Measurements from ENCODE around the gene CKLF.
"Not testable (repeated sequence)": the region's sequence is repeated elsewhere in the genome, so short reads cannot be mapped to it uniquely, and the experiment has no call there.

CKLF gene

DNA sequence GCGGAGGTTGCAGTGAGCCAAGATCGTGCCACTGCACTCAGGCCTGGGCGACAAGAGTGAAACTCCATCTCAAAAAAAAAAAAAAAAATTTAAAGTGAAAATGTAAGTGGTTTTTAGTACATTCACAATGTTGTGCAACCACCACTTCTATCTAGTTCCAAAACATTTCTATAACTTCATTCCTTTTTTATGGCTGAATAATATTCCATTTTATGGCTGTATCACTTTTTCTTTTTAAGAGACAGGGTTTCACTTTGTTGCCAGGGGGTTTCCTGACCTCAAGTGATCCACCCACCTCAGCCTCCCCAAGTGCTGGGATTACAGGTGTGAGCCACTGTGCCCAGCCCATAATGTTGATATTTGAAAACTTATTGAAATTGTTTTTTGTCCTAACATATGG lies 40.4 kb downstream of the CKLF start:
- DNase-seq (ENCODE audit: low read depth in 4 of 4, low spot score in 1 of 4), result no peak

DNA sequence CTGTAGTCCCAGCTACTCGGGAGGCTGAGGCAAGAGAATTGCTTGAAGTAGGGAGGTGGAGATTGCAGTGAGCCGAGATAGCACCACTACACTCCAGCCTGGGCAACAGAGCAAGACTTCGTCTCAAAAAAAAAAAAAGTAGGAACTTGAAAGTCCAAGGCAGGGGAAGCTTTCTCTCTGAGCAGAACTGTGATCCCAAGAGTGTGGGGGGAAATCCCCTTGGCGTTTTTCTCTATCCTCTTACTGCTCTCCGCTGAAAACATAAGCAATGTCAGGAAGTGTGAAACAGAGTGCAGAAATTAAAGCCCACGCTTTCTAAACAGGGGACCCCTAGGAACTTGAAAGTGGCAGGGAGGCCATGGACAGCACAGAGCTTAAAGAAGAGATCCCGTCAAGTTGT lies 42.4 kb downstream of the CKLF start:
- no peak for DNase-seq (ENCODE audit: low read depth in 4 of 4, low spot score in 1 of 4)

DNA sequence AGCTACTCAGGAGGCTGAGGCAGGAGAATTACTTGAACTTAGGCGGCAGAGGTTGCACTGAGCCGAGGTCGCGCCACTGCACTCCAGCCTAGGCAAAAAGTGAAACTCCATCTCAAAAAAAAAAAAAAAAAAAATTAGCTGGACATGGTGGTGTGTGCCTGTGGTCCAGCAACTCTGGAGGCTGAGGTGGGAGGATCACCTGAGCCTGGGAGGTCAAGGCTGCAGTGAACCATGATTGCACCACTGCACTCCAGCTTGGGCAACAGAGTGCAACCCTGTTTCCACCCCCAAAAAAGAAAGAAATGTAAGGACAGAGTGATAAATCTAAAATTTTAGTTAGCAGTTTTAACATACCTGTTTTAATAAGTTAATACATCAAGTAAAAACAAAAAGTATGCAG lies 44.2 kb downstream of the CKLF start:
- not testable (repeated sequence) for DNase-seq (ENCODE audit: low read depth in 4 of 4, low spot score in 1 of 4)

DNA sequence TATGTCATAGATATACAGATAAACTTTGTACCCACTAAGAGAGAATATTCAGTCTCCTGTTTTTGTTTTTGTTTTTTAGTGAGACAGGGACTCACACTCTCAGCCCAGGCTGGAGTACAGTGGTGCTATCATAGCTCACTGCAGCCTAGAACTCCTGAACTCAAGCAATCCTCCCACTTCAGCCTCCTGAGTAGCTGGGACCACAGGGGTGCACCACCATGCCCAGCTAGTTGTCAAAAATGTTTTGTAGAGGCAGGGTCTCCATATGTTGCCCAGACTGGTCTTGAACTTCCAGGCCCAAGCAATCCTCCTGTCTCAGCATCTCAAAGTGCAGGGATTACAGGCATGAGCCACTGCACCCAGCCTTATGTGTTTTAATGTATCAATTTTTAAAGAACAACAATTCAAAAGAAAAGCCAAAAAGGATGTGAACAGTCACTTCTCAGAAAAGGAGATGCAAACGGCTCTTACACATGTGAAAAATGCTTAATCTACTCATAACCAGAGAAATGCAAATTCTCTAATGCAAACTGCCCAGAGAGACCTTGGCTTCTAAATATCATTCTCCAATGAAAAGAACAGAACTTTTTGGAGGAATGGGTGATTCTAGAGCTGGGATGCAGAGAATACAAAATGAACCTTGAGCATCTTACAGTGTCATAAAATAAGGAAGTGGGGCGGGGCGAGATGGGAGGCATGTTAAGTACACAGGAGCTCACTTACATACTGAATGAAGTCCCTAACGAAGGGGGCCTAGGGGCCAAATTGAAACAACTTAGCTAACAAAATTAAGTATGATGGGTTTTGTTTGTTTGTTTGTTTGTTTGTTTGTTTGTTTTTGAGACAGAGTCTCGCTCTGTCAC lies 44.8 kb downstream of the CKLF start:
- DNase-seq (ENCODE audit: low read depth in 4 of 4, low spot score in 1 of 4), result no peak

DNA sequence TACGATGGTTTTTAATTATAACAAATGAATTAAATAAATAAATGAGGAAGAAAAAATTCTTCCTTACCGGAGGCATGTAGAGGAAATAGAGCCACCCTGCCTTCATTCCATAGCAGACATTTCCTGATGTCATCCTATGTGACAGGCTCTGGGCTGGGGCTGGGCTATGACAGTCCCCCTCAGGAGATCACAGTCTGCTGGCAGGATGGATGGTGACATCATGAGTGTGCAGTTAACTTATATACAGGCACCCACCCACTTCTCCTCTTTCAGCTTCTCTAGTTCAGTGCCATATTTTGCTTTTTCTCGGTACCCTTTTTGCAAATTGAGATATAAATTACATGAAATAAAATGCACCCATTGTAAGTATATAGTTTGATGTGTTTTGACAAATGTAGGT lies 45.7 kb downstream of the CKLF start:
- no peak for DNase-seq (ENCODE audit: low read depth in 4 of 4, low spot score in 1 of 4)

DNA sequence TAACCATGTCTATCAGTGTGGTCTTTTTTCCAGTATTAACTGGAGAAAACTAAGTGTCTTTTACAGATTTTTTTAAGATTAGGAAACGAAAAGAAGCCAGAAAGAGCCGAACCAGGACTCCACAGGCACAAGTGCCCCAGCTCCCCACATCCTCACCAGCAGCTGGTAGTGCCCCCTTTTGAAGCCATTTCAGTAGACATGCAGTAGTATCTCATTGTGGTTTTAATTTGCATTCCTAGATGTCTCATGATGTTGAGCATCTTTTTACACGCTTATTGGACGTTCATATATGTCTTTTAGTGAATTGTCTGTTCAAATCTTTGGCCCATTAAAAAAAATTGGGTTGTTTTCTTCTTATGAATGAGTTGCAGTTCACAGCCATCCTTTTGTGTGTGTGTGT lies 47.4 kb downstream of the CKLF start:
- no peak for DNase-seq (ENCODE audit: low read depth in 4 of 4, low spot score in 1 of 4)

DNA sequence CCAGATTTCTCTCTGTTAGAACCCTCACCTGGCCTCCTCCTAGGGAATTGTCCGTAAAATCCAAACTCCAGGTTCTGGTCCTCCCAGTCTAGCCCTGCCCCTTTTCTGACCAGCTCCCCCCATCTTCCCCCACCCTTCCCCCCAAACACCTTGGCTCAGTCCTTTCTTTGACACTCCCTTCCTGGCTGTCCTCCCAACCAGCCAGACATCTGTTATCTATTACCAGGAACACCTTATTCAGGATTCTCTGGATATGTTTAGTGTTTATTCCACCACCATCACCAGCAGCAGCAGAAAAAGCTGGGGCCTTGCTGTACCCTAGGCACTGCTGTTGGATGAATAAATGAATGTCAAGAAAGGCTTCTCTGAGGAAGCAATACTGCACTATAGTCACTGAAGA lies 48.1 kb downstream of the CKLF start:
- DNase-seq (ENCODE audit: low read depth in 4 of 4, low spot score in 1 of 4), result no peak

DNA sequence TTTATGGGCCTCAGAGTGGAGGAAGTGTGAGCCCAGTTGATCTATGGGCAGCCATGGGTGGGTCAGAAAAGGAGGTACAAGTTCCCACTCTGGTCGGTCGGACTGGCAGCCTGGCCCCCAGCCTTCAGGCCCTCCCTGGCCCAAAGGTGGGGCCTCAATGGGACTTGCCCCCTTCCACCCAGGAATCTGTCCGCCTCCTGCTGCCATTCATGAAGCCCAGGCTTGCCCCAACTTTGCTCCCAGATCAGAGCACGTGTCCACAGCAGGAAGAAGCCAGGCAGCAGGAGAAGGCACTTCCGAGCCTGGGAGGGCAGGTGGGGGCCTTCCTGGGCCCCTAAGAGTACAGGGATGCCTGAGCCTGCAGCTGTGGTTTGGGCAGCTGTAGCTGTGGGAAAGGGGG lies 49.1 kb downstream of the CKLF start:
- DNase-seq (ENCODE audit: low read depth in 4 of 4, low spot score in 1 of 4), result no peak

DNA sequence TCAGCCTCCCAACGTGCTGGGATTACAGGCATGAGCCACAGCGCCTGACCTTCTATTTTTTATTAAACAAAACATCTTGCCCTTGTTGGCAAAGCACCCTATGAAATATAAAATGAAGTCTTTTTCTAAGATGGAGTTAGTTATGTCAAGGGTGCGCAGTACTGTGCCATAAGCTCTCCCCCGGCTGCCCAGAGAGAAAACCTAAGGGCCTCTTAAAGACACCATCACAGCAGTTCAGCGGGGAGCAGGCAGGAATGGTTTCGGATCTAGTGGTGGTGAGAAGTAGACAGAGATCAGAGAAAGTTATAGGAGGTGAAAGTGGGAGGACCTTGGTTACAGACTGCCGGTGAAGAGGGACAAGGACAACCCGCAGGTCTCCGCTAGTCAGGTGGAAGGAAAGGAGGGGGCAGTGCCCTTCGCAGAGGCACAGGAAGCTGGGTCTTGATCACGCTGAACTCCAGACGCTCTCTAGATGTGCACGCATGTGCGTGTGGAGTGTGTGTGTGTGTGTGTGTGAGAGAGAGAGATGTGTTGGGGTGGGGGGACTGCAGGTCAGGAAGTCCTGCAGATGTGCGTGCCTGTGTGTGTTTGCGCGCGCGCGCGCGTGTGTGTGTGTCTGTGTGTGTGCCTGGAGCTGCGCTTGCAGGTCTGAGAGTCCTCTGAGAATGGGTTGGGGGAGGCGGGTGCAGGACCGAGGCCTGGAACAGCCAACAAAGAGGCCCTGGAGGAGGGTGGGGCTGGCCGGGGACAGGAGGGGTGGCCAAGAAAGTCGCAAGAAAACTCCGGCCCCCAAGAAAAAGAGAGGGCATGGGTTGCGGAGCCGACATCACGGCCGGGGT lies 51.4 kb downstream of the CKLF start:
- DNase-seq (ENCODE audit: low read depth in 4 of 4, low spot score in 1 of 4), result peak in 3 of 4 experiments; percentile 24 to 50 (median 42)

DNA sequence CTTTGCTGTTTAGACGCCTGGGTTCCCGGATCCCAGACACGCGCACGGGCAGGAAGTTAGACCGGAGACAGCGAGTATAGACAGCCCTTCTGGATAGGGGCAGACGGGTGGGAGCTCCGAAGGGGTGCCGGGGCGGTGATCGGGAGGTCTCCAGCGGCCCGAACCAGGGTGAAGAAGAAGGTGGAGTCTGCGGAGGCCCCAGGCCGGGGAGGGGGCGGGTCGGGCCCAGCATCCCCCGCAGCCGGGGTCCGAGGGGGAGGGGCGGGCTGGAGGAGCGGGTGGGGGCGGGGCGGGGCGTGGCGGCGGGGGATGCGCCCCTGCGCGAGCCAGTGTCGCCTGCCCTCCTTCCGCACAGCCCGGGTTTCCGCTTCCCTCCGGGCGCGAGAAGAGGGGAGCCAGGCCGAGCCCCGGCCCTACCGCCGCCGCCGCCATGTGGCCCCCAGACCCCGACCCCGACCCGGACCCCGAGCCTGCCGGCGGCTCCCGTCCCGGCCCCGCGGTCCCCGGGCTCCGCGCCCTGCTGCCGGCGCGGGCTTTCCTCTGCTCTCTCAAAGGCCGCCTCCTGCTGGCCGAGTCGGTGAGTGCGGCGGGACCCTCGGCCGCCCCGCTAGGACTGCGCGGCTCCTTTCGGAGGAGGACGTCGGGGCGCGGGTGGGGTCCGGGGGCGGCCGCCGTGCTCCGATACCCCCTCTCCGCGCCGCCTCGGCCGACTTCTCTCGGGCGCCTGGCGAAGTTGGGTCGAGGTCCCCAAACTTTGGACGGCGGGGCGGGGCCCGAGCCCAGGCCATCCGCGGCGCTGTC lies 52.2 kb downstream of the CKLF start, which contains the start of gene CMTM3:
TSS of gene CMTM3 (plus strand) at position 329 of the 801 bp plus-strand sequence. CDS start at position 431, 102 bp downstream.
- DNase-seq (ENCODE audit: low read depth in 4 of 4, low spot score in 1 of 4), result peak in 3 of 4 experiments; percentile 53 to 68 (median 57)

DNA sequence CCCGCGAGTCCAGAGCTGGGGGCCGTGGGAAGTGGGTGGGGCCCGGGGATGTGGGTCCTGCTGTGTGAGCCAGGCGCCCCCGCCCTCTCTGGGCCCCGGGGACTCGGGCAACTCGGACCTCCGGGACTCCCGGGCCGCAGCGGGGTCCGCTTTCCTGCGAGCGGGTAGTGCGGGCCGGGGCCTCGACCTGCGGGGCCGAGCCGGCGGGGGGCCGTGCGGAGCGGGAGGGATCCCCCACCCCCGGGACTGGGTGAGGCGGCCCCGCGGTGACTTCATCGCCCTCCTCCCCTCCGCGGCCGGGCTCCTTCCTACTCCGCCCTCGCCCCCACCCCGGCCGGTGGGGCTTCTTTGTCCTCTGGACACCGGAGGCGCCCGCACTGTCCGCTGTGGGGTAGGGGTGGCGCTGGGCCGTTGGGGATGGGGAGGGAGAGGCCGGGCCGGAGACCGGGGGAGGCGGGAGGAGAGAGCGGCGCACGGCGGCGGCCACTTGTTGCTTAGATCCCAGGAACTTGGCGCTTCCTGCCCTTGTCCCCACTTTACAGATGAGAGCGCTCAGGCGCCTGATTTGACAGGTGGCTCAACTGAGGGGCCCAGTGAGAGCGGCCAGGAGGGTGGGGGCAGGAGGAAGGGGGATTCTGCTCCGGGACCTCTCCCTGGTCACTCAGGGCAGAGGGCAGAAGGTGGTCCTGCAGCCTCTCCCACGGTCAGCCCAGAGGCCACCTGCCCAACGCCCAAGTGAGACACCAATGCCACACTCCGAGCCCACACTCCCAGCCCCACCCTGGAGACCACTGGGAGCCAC lies 53.0 kb downstream of the CKLF start:
- DNase-seq (ENCODE audit: low read depth in 4 of 4, low spot score in 1 of 4), result peak in 1 of 4 experiments; percentile 35

DNA sequence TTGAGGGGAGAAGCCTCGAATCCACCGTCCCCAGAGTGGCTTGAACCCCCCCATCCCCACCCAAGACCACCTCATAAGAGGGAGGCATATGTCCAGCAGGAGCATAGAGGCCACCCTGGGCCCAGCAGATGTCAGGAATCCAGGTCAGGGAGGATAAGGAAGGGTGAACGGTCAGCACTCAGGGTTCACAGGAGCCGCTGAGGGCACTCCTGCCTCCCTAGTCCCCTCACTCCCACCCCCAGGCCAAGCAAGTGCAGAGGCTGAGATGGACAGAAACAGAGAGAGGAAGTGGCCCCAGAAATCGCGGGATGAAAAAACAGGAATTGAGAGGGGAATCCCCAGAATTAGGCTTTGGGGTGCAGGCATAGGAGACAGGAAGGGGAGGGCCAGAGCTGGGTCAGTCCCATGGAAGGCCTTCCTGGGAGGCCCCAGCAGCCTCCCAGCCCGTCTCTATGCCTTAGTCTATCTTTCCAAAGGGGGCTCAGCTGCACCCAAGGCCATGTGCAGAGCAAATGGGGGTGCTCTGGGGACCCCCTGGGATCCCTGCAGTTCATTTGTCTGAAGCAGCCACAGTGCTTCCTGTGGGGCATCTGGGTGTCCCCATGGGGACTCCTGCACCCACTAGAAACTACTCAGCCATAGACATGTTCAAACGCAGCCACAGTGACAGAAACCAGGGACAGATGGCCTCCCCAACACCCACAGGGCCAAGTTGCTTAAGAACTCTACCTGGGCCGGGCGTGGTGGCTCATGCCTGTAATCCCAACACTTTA lies 53.8 kb downstream of the CKLF start:
- DNase-seq (ENCODE audit: low read depth in 4 of 4, low spot score in 1 of 4), result no peak

DNA sequence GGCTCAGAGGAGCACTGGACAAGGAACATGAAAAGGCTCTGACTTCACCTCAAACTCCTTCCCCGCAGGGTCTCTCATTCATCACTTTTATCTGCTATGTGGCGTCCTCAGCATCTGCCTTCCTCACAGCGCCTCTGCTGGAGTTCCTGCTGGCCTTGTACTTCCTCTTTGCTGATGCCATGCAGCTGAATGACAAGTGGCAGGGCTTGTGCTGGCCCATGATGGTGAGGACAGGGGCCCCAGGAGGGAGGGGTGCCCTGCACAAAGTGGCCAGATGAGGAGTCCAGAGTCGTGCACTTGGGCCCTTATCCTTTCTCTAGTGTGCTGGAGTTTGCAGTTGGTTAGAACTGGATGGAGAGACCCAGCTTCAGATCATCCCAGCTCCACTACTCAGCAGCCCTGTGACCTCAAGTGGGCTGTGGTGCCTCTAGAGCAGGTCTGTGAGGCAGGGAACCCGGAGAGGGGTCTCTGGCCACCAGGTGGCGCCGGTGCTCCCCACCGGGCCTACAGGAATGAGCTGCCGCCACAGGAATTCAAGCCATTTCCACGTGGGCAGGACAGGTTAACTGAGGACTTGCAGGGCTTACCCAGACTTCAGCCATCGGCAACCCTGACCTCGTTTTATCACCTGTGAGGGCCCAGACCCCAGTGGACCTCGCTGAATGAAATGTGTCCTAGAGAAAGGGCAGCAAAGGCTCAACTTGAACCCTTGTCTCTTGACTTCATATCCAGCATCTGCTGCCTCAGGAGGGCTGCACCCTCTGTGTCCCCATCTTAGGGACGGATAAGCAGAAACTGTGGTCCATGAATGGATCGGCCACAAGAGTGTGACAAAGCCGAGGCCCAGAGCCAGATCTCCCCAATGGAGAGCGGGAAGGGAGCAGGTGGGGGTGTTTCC lies 56.1 kb downstream of the CKLF start:
- peak; percentile 61 to 79 (median 74) for DNase-seq (ENCODE audit: low read depth in 4 of 4, low spot score in 1 of 4)

DNA sequence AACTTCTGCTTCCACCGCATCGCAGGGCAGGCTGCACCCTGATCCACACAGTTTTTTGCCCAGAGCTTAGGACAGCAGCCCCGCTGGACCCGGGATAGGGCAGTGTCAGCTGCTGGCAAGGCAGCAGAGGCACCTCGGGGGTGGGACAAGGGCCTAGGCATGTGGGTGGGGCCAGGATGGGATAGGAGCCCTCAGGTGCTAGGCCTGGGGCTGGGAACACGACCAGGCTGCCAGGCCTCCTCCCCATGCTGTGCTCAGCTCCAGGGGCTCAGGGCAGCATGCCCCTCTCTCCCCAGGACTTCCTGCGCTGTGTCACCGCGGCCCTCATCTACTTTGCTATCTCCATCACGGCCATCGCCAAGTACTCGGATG lies 56.7 kb downstream of the CKLF start:
- no peak for DNase-seq (ENCODE audit: low read depth in 4 of 4, low spot score in 1 of 4)

DNA sequence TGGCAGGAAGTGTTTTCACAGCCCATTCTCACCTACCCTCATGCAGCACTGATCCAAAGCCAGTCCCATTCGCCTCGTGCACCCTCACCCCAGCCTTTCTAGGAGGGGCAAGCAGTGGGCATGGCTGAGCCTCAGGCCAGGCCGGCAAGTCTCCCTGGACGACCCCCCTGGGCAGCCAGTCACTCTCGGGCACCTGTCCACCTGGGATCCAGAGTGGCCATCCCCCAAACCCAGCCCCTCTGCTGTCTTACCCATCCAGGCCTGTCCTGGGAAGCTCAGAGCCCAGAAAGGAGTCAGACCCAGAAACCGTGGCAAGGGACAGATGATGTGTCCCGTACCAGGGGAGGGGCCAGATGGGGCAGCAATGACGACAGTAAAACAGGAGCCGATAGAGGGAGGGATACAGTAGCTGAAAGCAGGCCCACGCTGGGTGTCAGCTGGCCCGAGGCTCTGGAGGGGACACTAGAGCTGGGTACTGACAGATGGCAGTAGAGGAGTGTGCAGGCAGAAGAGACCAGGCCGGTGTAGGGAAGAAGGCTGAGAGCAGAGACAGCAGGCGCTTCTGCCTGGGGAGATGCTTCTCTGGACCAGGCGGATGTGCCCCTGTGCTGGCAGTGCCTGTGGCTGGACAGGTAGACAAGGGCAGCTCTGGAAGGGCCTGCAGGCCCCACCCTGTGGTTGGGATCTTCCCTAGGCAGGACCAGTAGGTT lies 57.9 kb downstream of the CKLF start:
- DNase-seq (ENCODE audit: low read depth in 4 of 4, low spot score in 1 of 4), result no peak

DNA sequence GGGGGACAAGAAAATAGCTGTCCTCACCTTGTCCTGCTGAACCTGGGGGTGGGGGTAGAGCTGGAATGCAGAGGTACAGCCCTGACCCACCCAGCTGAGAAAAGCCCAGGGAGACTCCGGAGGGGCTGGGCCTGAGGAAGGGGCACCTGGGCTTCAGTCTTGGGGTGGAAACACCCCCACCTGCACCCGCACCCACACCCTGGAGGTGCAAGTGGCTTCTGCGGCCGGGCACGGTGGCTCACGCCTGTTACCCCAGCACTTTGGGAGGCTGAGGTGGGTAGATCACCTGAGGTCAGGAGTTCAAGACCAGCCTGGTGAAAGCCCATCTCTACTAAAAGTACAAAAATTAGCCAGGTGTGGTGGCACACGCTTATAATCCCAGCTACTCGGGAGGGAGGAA lies 59.5 kb downstream of the CKLF start:
- DNase-seq (ENCODE audit: low read depth in 4 of 4, low spot score in 1 of 4), result not testable (repeated sequence)

DNA sequence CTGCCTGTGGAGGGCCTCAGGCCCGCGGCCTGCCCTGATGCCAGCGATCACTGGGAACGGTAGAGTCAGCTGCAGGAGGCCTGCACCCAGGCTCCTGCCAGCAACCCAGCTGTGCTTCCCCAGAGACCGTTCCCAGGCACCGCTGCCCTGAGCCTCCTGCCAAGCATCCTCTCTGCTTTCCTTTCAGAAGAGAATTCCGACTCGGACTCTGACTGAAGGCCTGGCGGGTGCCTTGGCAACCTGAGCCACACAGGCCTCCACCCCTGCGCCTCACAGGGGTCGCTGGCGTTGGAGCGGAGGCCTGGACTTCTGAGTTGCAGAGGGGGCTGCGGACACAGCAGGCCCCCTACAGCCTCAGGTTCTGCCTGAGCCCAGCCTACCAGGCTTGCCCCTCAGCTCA lies 60.0 kb downstream of the CKLF start:
- DNase-seq (ENCODE audit: low read depth in 4 of 4, low spot score in 1 of 4), result no peak

DNA sequence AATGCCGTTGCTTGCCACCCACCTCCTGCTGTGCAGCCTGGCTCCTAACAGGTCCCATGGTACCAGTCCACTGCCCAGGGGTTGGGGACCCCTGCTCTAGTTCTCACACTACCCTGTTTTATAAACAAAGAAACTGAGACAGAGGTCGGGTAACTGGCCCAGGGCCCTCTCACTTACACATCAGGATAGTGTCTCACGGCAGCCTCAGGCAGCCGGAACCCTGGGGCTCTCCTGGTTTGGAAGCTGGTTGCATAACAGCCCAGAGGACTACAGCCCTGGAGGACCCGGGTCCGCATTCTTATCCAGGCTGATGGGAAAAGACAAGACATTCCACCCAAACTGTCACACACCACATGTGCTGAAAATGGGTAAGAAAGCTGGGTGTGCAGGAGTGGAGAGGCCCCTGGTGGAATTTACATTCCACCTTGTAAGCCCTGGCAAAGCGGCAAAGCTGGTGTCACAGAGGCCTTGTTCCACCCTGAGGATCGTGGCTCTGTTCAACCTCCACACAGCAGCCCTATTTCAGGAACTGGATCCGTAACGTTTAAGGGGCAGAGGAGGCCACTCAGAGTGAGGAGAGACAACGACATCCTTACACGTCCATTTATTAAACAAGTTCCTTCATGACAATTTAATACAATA lies 61.9 kb downstream of the CKLF start:
- DNase-seq (ENCODE audit: low read depth in 4 of 4, low spot score in 1 of 4), result no peak

Measured in stimulated activated CD4-positive, alpha-beta T cell treated with anti-CD3 and anti-CD28 coated beads, Interleukin-1b, Interleukin-23, amount 100 ng/mL, for 24 hours (primary cell).